ENCODE data around the gene OTC. TPM values are rescaled to one million over a fixed set of nuclear protein-coding genes. Genes with fewer than 3 reads are reported as not detected.

OTC gene
- total and polyA plus RNA-seq, 2 experiments from 2014 or later, result 16.2 to 37.8 TPM

DNA sequence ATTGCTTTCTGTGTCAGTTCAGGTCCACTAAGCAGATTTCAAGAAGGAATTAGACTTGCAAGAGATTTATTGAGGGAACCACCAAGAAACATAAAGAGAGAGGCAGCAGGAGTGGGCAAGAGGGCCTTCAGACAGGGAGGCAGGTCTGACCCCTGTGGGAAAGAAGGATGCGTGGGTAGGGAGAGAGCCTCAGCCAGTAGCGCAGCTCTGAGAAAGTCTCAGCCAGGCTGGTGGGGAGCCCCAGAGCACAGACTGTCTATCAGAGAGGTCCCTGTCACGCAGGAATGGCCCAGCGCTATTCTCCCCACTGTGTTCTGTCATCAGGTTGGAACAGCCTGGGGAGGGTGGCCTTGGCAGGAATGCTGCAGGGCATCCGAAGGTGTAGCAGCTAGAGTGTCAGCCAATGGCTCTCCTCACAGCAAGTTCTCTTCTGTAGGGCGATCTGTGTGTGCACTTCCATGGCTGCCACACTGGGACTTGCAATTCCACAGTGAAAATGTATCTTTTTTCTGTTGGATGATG lies 48.0 kb downstream of the OTC start:
- DNase-seq (ENCODE audit: low spot score), result no peak
- TF ChIP-seq EZH2 (IDR thresholded peaks at IDR 0.05; ENCODE audit: borderline replicate concordance) (no peak), EZH2phosphoT487 (IDR thresholded peaks at IDR 0.05; ENCODE audit: low read depth, severe bottlenecking, unreplicated experiment) (no peak)
- TF ChIP-seq, protein P1, sequence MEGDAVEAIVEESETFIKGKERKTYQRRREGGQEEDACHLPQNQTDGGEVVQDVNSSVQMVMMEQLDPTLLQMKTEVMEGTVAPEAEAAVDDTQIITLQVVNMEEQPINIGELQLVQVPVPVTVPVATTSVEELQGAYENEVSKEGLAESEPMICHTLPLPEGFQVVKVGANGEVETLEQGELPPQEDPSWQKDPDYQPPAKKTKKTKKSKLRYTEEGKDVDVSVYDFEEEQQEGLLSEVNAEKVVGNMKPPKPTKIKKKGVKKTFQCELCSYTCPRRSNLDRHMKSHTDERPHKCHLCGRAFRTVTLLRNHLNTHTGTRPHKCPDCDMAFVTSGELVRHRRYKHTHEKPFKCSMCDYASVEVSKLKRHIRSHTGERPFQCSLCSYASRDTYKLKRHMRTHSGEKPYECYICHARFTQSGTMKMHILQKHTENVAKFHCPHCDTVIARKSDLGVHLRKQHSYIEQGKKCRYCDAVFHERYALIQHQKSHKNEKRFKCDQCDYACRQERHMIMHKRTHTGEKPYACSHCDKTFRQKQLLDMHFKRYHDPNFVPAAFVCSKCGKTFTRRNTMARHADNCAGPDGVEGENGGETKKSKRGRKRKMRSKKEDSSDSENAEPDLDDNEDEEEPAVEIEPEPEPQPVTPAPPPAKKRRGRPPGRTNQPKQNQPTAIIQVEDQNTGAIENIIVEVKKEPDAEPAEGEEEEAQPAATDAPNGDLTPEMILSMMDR (IDR thresholded peaks at IDR 0.05; ENCODE audit: poor library complexity), result no peak
- H3K4me2 ChIP-seq, result no peak overlapping the region
- no peaks in the 10 kb centered on the region for H3K79me2 ChIP-seq
- H2AFZ ChIP-seq, result no peak overlapping the region
- H4K20me1 ChIP-seq (ENCODE audit: insufficient read depth, poor library complexity, severe bottlenecking), result no peaks in the 10 kb centered on the region
- H3K4me1 ChIP-seq (ENCODE audit: insufficient read depth), result no peaks in the 10 kb centered on the region
- no peaks in the 10 kb centered on the region for H3K9me2 ChIP-seq (replicated peaks; ENCODE audit: insufficient read depth)
- H3K36me3 ChIP-seq (replicated peaks; ENCODE audit: insufficient read depth, low read depth), result no peaks in the 10 kb centered on the region
- H3K27ac ChIP-seq, result no peak overlapping the region
- H3K4me3 ChIP-seq, result no peak overlapping the region
- WGBS (ENCODE audit: low lambda C conversion rate, missing lambda C conversion rate), result 70% methylated on average over 6 of the region's 6 CpGs
- H3K9me3 ChIP-seq (ENCODE audit: low read depth), result no peaks in the 10 kb centered on the region
- H3K27me3 ChIP-seq, result no peaks in the 10 kb centered on the region

DNA sequence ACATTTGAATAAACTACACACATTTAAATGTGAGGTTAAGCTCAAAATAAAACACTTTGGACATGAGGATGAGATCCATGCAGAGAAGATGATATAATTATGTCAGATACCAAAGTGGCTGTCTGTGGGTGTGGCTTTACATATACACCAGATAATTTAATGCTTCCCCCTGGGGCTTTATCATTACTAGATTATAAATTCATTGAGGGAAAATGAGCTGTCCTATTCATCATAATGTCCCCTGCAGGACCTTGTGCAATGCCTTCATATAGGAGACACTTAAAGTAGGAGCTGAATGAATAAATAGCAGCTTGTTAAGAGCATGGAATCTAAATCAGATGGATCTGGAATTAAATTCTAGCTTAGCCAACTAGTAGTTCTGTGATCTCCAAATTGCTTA lies 49.7 kb downstream of the OTC start:
- Histone ChIP-seq H3K4me1 (ENCODE audit: insufficient read depth) (no peaks in the 10 kb centered on the region), H3K79me2 (no peaks in the 10 kb centered on the region), H3K27me3 (no peaks in the 10 kb centered on the region), H3K9me2 (replicated peaks; ENCODE audit: insufficient read depth) (no peaks in the 10 kb centered on the region), H3K36me3 (replicated peaks; ENCODE audit: insufficient read depth, low read depth) (no peaks in the 10 kb centered on the region), H4K20me1 (ENCODE audit: insufficient read depth, poor library complexity, severe bottlenecking) (no peaks in the 10 kb centered on the region), H3K4me3 (no peak overlapping the region), H3K4me2 (no peak overlapping the region), H3K27ac (no peak overlapping the region), H2AFZ (no peak overlapping the region), H3K9me3 (ENCODE audit: low read depth) (no peaks in the 10 kb centered on the region)
- DNase-seq (ENCODE audit: low spot score), result no peak
- TF ChIP-seq EZH2 (IDR thresholded peaks at IDR 0.05; ENCODE audit: borderline replicate concordance), result no peak

DNA sequence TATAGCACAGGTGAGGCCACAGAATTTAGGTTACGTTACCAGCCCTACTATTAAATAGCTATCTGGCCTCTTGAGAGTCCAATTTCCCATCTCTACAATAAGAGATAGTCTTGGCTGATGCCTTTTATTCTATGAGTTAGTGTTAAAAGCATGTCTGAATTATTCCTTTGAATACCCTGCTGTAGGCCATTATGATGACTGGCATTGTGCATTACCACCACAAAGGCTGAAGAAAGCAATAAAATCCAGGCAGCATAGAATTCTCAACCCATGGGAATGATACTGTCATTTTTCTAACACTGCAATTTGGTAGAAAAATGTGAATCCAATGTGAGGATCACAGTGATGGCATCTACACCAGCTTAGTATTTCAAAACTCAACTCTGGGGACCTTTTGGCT lies 51.4 kb downstream of the OTC start:
- no peaks in the 10 kb centered on the region for H3K27me3 ChIP-seq
- DNase-seq (ENCODE audit: low spot score), result no peak
- WGBS (ENCODE audit: low lambda C conversion rate, missing lambda C conversion rate), result 90% methylated on average over 1 of the region's 1 CpG
- TF ChIP-seq EZH2 (IDR thresholded peaks at IDR 0.05; ENCODE audit: borderline replicate concordance), result no peak
- no peak for TF ChIP-seq EZH2phosphoT487 (IDR thresholded peaks at IDR 0.05; ENCODE audit: low read depth, severe bottlenecking, unreplicated experiment)
- TF ChIP-seq, protein P1 (IDR thresholded peaks at IDR 0.05; ENCODE audit: poor library complexity), result no peak
- H3K36me3 ChIP-seq (replicated peaks; ENCODE audit: insufficient read depth, low read depth), result no peaks in the 10 kb centered on the region
- no peak overlapping the region for H3K4me2 ChIP-seq
- no peaks in the 10 kb centered on the region for H3K9me2 ChIP-seq (replicated peaks; ENCODE audit: insufficient read depth)
- H3K4me1 ChIP-seq (ENCODE audit: insufficient read depth), result no peaks in the 10 kb centered on the region
- no peaks in the 10 kb centered on the region for H4K20me1 ChIP-seq (ENCODE audit: insufficient read depth, poor library complexity, severe bottlenecking)
- no peaks in the 10 kb centered on the region for H3K9me3 ChIP-seq (ENCODE audit: low read depth)
- H3K27ac ChIP-seq, result no peak overlapping the region
- H3K4me3 ChIP-seq, result no peak overlapping the region
- no peak overlapping the region for H2AFZ ChIP-seq
- H3K79me2 ChIP-seq, result no peaks in the 10 kb centered on the region

DNA sequence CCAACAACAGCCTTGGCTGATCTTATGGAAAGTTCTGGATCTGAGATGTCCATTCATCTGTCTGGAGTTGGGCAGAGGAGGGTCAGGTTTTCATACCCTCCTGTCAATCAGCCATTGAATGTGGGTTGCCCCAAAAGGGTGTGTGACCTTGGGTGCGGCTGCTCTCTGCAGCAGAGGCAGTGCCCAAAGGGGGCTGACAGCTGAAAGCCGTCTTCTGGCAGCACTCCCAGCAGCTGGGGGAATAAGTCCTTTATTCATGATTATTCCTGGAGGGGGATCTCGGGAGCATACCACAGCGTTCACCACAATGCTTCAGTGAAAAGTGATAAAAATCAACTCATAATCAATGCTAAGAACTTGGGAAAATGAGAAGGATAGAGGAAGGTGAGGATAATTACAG lies 54.7 kb downstream of the OTC start:
- H3K9me3 ChIP-seq (ENCODE audit: low read depth), result no peaks in the 10 kb centered on the region
- no peak overlapping the region for H3K27ac ChIP-seq
- H4K20me1 ChIP-seq (ENCODE audit: insufficient read depth, poor library complexity, severe bottlenecking), result no peaks in the 10 kb centered on the region
- 72% methylated on average over 4 of the region's 4 CpGs for WGBS (ENCODE audit: low lambda C conversion rate, missing lambda C conversion rate)
- no peaks in the 10 kb centered on the region for H3K79me2 ChIP-seq
- no peak for DNase-seq (ENCODE audit: low spot score)
- no peak overlapping the region for H3K4me3 ChIP-seq
- H3K27me3 ChIP-seq, result no peaks in the 10 kb centered on the region
- no peak overlapping the region for H3K4me2 ChIP-seq
- TF ChIP-seq, protein P1 (IDR thresholded peaks at IDR 0.05; ENCODE audit: poor library complexity), result no peak
- no peak for TF ChIP-seq EZH2 (IDR thresholded peaks at IDR 0.05; ENCODE audit: borderline replicate concordance)
- no peak for TF ChIP-seq EZH2phosphoT487 (IDR thresholded peaks at IDR 0.05; ENCODE audit: low read depth, severe bottlenecking, unreplicated experiment)
- no peaks in the 10 kb centered on the region for H3K4me1 ChIP-seq (ENCODE audit: insufficient read depth)
- H3K9me2 ChIP-seq (replicated peaks; ENCODE audit: insufficient read depth), result no peaks in the 10 kb centered on the region
- no peaks in the 10 kb centered on the region for H3K36me3 ChIP-seq (replicated peaks; ENCODE audit: insufficient read depth, low read depth)
- H2AFZ ChIP-seq, result no peak overlapping the region

All from hepatocyte (in vitro differentiated cells).